Kidney (tissue), 14 donors: ENCODE results near the gene STAT2. TPM values are rescaled to one million over a fixed set of nuclear protein-coding genes. Genes with fewer than 3 reads are reported as not detected.

Experiments
- DNase-seq, 5 donors: peaks; one replicate each; pipeline ENCODE4 v3.0.0-alpha.2; 2013 to 2020
- FAIRE-seq: peaks from 2 replicates; lab custom pipeline; 2012; peaks lifted over from hg19 to GRCh38; lab: Jason Lieb, UNC
- H3K27ac ChIP-seq, 2 donors: one replicate each; pipeline ENCODE4 v1.7.0; 2013; ENCODE audit warnings: low read depth in 2 of 2, low read length in 2 of 2, inconsistent platforms in 1 of 2
- H3K27me3 ChIP-seq: one replicate; pipeline ENCODE4 v1.7.1; 2013; ENCODE audit warnings: low read length, inconsistent platforms; ENCODE audit not compliant: control insufficient read depth, insufficient read depth
- H3K36me3 ChIP-seq, 3 donors: one replicate each; pipeline versions ENCODE4 v1.7.0 to v1.7.1; 2013; ENCODE audit warnings: low read length in 3 of 3, control low read depth in 1 of 3, inconsistent platforms in 1 of 3; ENCODE audit not compliant: insufficient read depth in 3 of 3, control insufficient read depth in 2 of 3
- H3K4me1 ChIP-seq, 3 donors: one replicate each; pipeline versions ENCODE4 v1.7.0 to v1.7.1; 2013; ENCODE audit warnings: low read length in 3 of 3, inconsistent platforms in 1 of 3, low read depth in 1 of 3; ENCODE audit not compliant: control insufficient read depth in 2 of 3, insufficient read depth in 2 of 3
- H3K4me3 ChIP-seq, 3 donors: one replicate each; pipeline versions ENCODE4 v1.7.0 to v1.8.1; 2013; ENCODE audit warnings: low read length in 3 of 3, control low read depth in 1 of 3, inconsistent platforms in 1 of 3
- H3K9ac ChIP-seq, 3 donors: one replicate each; pipeline versions ENCODE4 v1.7.0 to v1.7.1; 2013; ENCODE audit warnings: low read length in 3 of 3, control low read depth in 1 of 3, inconsistent platforms in 1 of 3
- H3K9me3 ChIP-seq, 3 donors: one replicate each; pipeline versions ENCODE4 v1.7.0 to v1.7.1; 2013; ENCODE audit warnings: low read length in 3 of 3, control low read depth in 1 of 3, inconsistent platforms in 1 of 3; ENCODE audit not compliant: control insufficient read depth in 2 of 3, insufficient read depth in 1 of 3
- intact Hi-C: fragments of 100-400 bp; cut with DNase I; formaldehyde crosslinking; loops from one replicate; pipeline ENCODE4 v1.11.1; 2022
- polyA plus RNA-seq: library from polyadenylated mRNA; stranded (reverse); fragments of 350-450 nt; fragmentation: Illumina TruSeq; extraction: RNeasy Lipid Tissue Mini Kit (QIAGEN cat#74804); gene quantifications from one replicate; pipeline ENCODE4 v1.2.3, GENCODE V29; 2014; ENCODE audit warnings: low read depth, low replicate concordance; ENCODE audit not compliant: insufficient read depth
- total RNA-seq: library from RNA; stranded (reverse); fragmentation: NEBNext Ultra II Directional; extraction: Animal tissue kit (Norgen Biotek cat#: 25700); gene quantifications from one replicate; pipeline ENCODE4 v1.2.1, GENCODE V29; 2021
- TF ChIP-seq, protein P1 (sequence below): IDR thresholded peaks from 3 replicates; pipeline ENCODE4 v1.5.1; 2012; ENCODE audit warnings: mild to moderate bottlenecking, moderate library complexity, borderline replicate concordance; ENCODE audit not compliant: insufficient read depth; ENCODE audit errors: extremely low read depth
- donor health status: control.
- donor health status: control.
- donor health status: control.
- donor health status: control.
- donor health status: control.
- donor health status: DM: yes; HTN: yes; CAD: no.
- donor health status: Normal renal cell carcinoma (clear cell type).

STAT2 gene
- total and polyA plus RNA-seq, 2 donors from 2014 or later = 27.2 to 120 TPM

- Histone ChIP-seq H3K9ac (no peak overlapping the region), H3K27me3 (no peaks in the 10 kb centered on the region), H3K27ac (no peak overlapping the region), H3K36me3 (no peaks in the 10 kb centered on the region), H3K9me3 (no peaks in the 10 kb centered on the region), H3K4me1 (no peaks in the 10 kb centered on the region), H3K4me3 (no peak overlapping the region)
- TF ChIP-seq, protein P1, sequence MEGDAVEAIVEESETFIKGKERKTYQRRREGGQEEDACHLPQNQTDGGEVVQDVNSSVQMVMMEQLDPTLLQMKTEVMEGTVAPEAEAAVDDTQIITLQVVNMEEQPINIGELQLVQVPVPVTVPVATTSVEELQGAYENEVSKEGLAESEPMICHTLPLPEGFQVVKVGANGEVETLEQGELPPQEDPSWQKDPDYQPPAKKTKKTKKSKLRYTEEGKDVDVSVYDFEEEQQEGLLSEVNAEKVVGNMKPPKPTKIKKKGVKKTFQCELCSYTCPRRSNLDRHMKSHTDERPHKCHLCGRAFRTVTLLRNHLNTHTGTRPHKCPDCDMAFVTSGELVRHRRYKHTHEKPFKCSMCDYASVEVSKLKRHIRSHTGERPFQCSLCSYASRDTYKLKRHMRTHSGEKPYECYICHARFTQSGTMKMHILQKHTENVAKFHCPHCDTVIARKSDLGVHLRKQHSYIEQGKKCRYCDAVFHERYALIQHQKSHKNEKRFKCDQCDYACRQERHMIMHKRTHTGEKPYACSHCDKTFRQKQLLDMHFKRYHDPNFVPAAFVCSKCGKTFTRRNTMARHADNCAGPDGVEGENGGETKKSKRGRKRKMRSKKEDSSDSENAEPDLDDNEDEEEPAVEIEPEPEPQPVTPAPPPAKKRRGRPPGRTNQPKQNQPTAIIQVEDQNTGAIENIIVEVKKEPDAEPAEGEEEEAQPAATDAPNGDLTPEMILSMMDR = no peak
- FAIRE-seq = no peak
- intact Hi-C loops = no loop called here
- DNase-seq = no peak
Observed at GRCh38 chr12:56377310-56377988, 17.5 kb upstream of the STAT2 start.

DNA sequence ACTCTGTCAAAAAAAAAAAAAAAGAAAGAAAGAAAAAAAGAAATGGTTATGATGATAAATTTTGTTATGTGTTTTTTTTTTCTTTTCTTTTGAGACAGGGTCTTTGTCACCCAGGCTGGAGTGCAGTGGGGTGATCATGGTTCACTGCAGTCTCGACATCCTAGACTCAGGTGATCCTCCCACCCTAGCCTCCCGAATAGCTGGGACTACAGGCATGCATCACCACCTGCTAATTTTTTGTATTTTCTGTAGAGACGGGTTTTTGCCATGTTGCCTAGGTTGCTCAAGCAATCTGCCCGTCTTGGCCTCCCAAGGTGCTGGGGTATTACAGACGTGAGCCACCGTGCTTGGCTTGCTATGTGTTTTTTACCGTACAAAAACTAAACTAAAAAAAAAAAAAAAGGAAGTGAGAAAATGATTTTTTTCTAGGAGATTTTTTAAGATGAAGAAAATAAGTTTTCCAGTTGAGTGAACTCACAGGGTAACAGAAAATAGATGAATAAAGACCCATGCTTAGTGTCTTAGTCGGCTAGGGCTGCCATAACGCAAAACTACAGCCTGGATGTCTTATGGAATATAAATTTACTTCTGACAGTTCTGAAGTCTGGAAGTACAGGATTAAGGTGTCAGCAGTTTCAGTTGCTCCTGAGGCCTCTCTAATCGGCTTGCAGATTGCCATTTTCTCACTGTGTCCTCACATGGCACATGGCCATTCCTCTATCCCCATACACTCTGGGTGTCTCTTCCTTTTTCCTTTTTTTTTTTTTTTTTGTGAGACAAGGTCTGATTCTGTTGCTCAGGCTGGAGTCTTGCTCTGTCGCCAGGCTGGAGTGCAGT lies 15.9 kb upstream of the STAT2 start:
- TF ChIP-seq, protein P1 = no peak
- Histone ChIP-seq H3K9me3 (no peaks in the 10 kb centered on the region), H3K9ac (no peak overlapping the region), H3K36me3 (no peaks in the 10 kb centered on the region), H3K4me3 (no peak overlapping the region), H3K4me1 (no peaks in the 10 kb centered on the region), H3K27ac (no peak overlapping the region), H3K27me3 (no peaks in the 10 kb centered on the region)
- FAIRE-seq (no peak), DNase-seq (peak in 1 of 5 donors; percentile 2)
- intact Hi-C loops = no loop called here

- Histone ChIP-seq H3K27ac (no peak overlapping the region), H3K27me3 (no peaks in the 10 kb centered on the region), H3K4me1 (no peaks in the 10 kb centered on the region), H3K9ac (no peak overlapping the region), H3K4me3 (no peak overlapping the region), H3K9me3 (no peaks in the 10 kb centered on the region), H3K36me3 (no peaks in the 10 kb centered on the region)
- intact Hi-C loops = no loop called here
- FAIRE-seq (no peak), DNase-seq (peak in 2 of 5 donors; percentile 44 to 48)
- TF ChIP-seq, protein P1 = no peak
Observed at GRCh38 chr12:56374726-56375597, 15.1 kb upstream of the STAT2 start.
